Measurements from ENCODE around the gene MTA3.

The MTA3 gene

DNA sequence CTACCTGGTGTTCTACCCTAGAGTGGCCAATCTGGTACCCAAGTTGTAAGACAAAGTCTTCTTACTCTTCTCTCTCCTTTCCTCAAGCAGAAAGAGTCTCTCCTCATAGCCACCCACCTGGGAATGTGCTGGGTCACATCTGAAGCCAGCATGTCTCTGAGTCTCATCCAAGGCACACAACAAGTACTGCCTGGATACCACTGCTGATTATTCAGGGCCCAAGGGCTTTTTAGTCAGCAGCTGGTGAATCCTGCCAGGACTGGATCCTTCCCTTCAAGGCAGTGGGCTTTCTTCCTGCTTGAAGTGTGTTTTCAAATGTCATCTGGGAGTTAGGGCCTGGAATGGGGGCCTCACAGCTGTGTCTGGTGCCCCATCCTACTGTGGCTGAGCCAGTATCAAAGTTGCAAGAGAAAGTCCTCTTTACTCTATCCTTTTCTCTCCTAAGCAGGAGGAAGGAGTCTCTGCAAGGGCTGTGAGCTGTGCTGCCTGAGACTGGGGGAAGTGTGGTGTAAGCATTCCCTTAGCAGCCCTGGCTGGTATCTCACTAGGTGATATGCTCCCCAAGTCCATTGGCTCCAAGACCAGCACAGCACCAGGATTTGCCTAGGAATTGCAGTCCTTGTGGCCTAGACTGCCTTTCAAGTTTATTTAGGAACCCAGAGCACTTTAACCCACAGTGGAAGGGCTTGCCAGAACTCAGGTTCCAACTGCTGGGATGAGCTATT, 168.3 kb downstream of the MTA3 start:
- no peak for DNase-seq (ENCODE audit: low spot score)

GRCh38 chr2:42741140-42741539, 172.7 kb downstream of the MTA3 start:
- DNase-seq (ENCODE audit: low spot score), result no peak

DNA sequence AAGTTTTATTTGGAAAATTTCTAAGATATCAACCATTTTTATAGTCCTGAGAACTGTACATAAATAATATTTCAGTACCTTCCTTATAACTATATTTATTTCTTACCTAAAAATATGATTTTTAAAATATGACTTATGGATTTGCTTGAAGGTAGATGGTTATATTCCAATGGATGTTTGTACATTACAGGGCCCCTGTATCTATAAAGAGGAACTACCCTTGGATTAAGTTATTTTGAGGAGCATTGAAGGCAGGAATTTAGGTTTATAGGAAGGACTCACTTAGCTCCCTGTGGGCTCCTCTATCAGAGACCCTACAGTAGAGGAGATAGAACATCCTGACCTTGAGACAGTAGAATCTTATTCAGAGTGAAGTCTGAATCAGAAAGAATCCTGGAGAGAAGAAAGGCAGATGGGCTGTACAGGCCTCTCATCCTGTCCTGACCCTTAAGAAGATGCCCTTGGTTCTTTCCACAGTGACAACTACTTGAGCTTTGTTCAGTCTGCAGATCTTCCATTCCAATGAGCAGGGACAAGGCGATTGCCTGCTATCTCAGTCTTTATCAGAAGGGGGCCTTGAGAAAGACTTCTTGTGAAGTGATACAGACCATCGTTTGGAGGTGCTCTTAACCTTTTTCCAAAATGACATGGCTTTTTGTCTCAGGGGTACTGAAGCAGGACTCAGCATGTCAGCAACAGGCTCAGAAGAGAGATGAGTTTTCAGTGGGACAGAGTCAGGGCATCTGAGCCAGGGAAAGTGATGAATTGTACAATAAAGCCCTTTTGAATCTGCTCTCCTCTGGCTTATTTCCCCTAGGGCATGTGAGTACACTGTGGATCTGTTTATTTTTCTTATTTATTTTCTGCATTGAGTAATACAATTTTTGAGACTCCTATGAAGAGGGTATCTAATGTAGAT, 174.6 kb downstream of the MTA3 start:
- DNase-seq (ENCODE audit: low spot score), result no peak

DNA sequence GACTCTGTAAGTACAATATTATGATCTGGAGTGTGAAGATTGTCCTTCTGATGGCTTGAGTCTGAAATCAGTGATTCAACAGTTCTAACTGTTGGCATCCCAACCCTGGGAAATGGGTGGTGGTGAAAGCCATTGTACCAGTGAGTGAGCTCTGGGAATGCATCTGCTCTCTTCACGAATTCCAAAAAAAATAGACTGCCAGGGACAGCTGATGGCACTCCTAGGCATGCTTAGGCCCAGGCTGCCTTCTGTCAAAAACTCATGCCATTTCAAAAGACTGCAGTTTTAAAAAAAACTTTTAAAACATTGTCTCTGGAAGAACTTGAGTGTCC, 175.2 kb downstream of the MTA3 start:
- DNase-seq (ENCODE audit: low spot score), result no peak

GRCh38 chr2:42744545-42745082, 176.2 kb downstream of the MTA3 start:
- DNase-seq (ENCODE audit: low spot score), result no peak

DNA sequence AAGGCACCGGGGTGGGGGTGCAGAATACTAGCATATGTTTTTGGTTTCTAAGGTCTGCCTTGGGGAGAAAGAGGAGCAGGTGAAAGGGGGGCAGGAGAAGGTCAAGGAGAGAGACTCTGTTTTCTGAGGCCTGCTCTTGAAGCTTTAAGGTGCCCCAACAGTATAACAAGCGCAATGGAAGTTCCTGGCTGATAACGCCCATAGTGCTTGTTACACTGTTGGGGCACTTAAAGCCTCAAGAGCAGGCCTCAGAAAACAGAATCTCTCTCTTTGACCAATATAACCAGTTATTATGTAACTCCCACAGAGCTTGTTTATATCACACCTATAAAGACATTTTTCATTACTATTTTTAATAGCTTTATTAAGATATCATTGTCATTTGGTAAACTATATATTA, 179.0 kb downstream of the MTA3 start:
- DNase-seq (ENCODE audit: low spot score), result no peak

DNA sequence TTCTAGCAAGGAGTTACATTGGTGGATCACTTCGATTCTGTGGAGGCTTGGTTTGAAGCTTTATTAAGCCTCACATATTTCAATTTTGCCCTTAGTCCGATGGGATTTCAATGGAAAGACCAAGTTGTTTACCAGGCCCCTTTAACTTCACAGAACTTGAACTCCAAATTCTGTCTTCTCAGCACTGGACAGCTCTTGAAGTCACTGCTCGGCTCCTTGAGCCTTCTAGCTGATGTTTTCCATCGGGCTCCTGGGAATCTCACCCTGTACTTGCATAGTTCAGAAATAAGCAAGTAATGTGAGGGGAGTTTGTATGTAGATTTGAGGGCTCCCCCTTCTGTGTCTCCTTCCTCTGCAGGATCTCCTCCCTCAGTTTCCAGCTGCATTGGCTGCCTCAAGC, 180.4 kb downstream of the MTA3 start:
- DNase-seq (ENCODE audit: low spot score), result no peak

DNA sequence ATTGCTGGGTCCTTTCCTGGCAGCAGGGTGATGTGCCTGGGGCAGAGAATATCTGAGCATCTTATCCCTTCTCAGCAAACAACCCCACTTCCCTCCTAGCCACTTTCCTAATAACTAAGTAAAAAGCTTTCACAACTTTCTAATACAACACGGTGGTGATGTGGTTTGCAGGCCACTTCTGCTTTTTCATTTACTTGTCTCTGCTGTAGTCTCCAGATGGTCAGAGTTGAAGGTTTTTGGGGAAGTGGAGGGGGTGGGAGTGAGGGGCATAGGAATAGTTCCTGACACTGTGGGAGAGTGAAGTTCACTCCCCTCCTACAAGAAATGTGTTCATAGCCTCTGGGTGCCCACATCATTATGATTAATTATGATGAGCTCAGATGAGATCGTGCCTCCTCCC, 183.9 kb downstream of the MTA3 start:
- DNase-seq (ENCODE audit: low spot score), result no peak

- no peak for DNase-seq (ENCODE audit: low spot score)
These were observed 184.7 kb downstream of the MTA3 start for GRCh38 chr2:42752816-42753813.

DNA sequence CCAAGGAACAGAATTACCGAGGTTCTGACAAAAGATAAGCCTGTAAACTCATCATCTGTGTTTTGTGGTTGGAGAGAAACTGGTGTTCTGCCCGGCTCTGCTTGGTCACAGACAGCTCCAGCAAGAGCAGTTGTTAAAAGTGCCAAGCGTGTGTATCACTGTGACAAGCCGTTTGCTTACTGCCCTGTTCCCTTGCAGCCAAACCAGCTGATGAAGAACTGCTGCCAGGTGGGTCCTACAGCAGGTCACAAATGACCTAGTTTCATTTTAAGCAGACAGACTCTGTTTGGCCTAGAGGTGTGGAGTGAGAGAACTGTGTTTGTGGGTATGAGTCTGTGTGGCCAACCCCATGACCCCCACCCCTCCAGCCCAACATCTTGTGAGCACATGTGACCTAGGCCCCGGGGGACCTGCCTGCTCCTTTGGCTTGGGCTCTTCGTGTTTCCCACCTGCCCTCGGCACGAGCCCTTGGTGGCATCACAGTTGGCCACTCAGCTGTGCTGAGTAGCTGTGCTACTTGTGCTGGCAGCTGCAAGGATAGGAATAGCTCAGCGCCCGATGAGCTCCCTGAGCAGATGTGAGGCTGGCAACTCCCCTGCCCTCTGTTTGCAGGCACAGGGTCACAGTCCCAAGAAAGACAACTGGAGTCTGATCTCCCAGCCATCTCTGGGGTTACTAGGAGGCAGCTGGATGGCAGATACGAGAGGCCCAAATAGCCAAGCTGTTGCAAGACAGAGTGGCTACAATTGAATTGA, 185.8 kb downstream of the MTA3 start:
- DNase-seq (ENCODE audit: low spot score), result no peak

DNA sequence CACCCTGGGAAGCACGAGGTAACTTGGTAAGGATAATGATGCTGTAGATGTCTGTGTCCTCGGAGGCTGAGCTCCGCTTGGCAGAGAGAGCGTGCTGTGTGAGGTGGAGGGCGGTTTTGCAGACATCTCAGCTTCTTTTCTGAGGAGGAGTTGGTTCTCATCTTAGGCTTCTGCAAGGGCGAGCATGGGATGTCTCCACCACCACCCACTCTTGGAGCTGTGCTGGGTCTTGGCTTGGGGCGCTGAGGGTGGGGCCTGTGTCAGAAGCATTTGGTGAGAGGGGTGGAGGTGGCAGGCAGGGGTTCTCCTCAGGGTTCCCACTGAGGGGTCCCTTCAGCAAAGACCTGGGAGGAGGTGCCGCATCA, 186.3 kb downstream of the MTA3 start:
- no peak for DNase-seq (ENCODE audit: low spot score)

DNA sequence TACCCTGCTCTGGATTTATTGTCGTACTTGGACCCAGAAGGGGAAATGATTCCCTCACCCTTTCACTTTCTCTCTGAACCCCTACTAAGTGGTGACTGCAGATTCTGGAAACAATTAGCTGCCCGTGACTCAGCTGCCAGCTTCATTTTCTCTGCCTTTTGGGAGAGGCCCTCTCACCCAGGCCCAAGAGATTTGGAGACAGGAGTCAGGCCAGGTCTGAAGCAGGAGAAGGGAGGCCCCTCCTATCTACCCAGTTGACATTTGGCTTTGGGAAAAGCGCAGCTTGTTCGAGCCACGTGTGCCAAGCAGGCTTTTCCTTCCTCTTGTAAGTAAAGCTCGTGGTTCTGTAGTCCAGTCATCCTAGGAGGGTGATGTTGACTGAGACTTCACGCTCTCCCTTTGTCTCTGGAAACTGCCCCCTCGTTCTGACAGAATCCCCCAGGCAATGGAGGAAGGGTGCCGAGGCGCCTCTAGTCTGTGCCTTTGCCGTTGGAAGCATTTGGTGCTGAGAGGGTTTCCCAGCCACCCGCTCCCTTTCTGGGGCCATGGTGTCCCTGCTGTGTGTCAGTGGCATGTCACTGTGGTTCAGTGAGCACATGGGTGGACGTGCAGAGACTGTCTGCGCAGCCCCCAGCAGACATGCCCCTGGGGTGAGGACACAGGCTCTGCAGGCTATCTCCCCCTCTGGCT, 186.9 kb downstream of the MTA3 start:
- no peak for DNase-seq (ENCODE audit: low spot score)

DNA sequence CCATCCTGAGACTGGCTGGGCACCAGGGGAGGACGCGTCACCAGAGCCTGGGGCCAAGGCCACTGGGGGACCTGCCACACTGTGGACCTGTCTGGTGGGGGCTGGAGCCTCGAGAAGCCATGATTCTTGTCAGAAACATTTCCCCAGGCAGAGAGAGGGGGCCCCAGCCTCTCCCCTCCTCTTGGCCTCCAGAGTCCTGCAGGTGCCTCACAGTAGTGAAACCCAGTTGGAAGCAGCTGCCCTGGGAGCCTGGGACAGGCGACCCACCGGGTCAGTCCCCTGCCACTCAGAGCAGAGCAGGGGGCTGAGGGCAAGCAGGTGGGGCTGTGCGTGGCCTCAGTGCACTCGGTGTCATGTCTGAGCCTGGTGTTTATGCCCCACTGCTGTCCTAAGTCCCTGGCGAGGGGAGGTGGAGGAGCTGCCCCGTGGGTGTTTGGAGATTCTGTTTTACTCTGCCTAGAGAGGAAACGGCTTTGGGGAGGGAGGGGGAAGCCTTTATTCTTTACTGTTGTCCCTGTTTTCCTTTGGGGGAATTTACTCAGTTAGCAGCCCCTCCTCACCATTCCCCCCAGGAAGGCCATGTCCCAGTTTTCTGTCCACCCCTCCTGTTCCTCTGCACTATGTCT, 187.8 kb downstream of the MTA3 start:
- no peak for DNase-seq (ENCODE audit: low spot score)

DNA sequence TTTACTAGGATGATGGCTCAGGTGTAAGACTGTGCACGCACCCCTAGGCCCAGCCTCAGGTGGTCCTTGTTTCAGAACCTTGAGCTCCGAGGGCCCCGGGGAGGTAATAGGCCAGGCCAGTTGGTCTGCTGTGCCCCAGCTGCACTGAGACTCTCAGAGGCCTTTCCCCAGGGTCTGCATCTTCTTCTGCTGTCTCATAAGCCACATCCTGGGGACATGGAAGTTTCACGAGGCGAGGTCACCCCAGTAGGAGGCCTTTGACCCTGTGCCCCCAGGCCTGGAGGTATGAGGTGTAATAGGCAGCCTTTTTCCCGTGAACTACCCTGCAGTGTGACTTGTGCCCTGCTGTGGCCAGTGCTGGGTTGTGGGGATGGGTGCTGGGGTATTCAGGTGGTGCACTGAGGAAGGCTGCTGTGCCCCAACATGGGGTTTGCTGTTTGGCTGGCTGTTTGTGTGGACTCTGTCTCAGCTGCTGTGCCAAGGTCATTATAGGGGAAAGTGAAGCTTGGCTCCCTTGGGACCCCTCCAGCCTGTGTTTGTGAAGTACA, 188.6 kb downstream of the MTA3 start:
- DNase-seq (ENCODE audit: low spot score), result no peak

DNA sequence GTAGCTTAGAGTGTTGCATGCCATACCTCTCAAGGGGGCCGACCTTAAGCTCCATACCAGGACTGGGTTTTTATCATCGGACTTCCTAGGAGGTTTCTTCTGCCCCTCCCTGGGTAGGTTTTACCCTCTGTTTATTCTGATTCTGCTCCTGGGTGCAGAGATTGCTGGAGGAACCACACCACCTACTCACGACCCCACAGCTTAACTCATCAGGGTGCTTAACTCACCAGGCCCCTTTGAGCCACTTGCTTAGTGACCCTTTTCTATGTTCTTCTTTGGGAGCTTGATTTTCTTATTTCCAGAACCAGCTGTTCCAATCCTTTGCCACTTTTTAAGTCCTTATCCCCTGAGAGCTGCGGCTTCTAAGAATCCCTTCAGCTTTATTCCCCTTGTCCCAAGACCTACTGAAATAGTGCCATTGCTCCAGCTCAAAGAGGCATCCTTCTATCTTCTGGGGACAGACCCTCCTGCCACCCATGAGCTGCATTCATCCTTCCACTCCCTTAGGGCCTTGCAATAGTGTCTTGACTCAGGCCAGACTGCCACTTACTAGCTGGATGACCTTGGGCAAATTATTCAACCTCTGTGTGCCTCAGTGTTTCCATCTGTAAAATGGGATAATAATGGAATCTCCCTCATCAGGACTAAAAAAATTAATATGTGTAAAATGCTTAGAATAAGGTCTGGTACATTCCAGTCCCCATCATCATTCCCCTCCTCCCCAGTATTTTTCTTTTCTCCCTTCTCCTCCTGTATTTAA, 189.7 kb downstream of the MTA3 start:
- DNase-seq (ENCODE audit: low spot score), result no peak

DNA sequence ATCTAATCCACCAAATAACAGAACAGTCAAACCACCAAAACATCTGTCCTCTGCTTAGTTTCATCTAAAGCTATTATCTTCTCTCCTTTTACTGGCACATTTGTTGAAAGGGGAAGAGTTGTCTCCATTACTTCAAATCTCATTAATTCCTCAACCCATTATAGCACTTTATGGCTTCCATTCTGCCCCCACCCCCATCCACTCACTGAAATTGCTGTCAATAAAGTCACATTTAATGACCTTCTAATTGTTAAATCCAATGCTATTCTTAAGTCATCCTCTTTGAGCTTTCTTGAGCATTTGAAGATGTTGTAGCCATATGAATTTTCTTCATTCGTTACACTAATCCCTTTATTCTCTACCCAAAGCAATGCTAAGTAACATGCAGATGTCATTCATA, 190.3 kb downstream of the MTA3 start:
- no peak for DNase-seq (ENCODE audit: low spot score)

DNA sequence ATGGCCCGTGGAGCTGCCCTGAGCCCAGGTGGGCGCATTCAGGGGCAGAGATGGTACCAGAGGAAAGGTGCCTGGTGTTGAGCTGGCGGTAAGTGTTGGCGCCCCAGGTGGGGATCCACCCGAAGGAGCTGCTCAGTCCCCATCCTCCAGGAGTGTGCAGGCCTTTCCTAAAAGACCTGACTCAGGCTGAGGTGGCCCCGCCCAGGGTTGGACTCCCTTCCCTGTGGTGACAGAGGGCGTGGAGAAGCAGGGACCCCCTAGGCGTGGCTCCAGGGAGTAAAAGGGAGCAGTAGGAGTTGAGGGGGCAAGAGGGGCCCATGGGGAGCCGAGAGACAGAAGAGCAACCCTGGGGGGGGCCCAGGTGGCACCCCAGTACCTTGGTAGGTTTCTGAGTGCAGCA, 193.1 kb downstream of the MTA3 start:
- DNase-seq (ENCODE audit: low spot score), result no peak

DNA sequence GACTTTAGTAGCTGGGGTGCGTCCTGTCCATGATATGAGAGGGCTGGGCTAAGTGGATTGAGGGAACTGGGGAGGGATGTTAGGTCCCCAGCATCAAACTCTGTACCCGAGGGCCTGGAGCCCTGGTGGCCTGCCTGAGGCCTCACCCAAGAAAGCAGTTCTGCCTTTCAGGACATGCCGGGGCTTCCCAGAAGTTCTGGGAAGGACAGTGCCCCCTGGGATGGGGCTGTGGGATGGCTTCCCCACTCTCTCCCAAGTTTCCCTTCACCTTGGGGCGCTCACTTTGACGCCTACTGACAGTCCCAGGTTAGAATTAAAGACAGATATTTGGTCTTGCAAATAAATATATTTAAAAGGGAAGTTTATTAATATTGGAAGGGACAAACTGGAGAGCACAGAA, 193.7 kb downstream of the MTA3 start:
- DNase-seq (ENCODE audit: low spot score), result no peak
